HCT116 (cell line): ENCODE measurements around the gene SH2D2A. TPM values are rescaled to one million over a fixed set of nuclear protein-coding genes. Genes with fewer than 3 reads are reported as not detected.

Experiments used
- ATAC-seq: fragments of 200-7000 bp; cut with Tn5 transposase; 2 replicates; pipeline ENCODE4 v1.9.1; 2020; ENCODE audit warnings: mild to moderate bottlenecking, moderate library complexity
- BruUV-seq: library from RNA; stranded (reverse); fragments of 400-500 nt; replicated peaks from 2 replicates; lab custom pipeline; 2021; lab: Mats Ljungman, UMichigan
- CTCF ChIA-PET: fragments of 300-600 bp; sonication (Branson Sonifier 250); formaldehyde crosslinking; loops from one replicate; lab custom pipeline; 2021; ENCODE audit warnings: antibody characterized with exemption; lab: Charles Lee
- POLR2A ChIA-PET: fragments of 300-600, 350-600 bp; sonication (Branson Sonifier 250); formaldehyde crosslinking; loops from one replicate; lab custom pipeline; 2021; ENCODE audit warnings: antibody characterized with exemption; lab: Charles Lee
- RAD21 ChIA-PET, 2 experiments: fragments of 300-600 bp; sonication (Branson Sonifier 250); formaldehyde crosslinking; loops; one replicate each; lab custom pipeline; 2023; ENCODE audit warnings: low total read pairs in 2 of 2; ENCODE audit not compliant: uncharacterized antibody in 2 of 2, unreplicated experiment in 2 of 2, low non-redundant PET in 1 of 2; lab: Charles Lee
- DNase-seq: peaks from one replicate; pipeline ENCODE4 v3.0.0-alpha.2; 2010; ENCODE audit warnings: low read depth, low spot score
- H2AFZ ChIP-seq: fragments of 200-600 bp; shearing (Covaris generic), sonication (generic); 2 replicates; pipeline ENCODE4 v1.6.1; 2017; ENCODE audit warnings: low read depth, mixed run types, mixed read lengths, antibody characterized with exemption, low read length; ENCODE audit not compliant: poor library complexity, severe bottlenecking
- H3K27ac ChIP-seq: 2 replicates; pipeline ENCODE4 v1.5.1; 2012; ENCODE audit warnings: low read depth, low read length
- H3K27me3 ChIP-seq: fragments of 200-600 bp; sonication (generic); 2 replicates; pipeline ENCODE4 v1.6.1; 2016; ENCODE audit warnings: mixed run types, low read length, mixed read lengths; ENCODE audit not compliant: insufficient read depth
- H3K36me3 ChIP-seq, 2 experiments: fragments of 200-500 bp in 1 of 2; fragments of 200-600 bp in 1 of 2; sonication (Bioruptor generic) in 1 of 2; sonication (generic) in 1 of 2; 2 replicates each; pipeline versions ENCODE4 v1.5.1 to v1.6.1; 2014 to 2016; ENCODE audit warnings: low read length in 2 of 2, inconsistent platforms in 1 of 2, mixed read lengths in 1 of 2, mixed run types in 1 of 2; ENCODE audit not compliant: insufficient read depth in 2 of 2, control insufficient read depth in 1 of 2
- H3K4me1 ChIP-seq, 2 experiments: fragments of 200-600 bp in 1 of 2; sonication (generic) in 1 of 2; 2 replicates each; pipeline versions ENCODE4 v1.5.1 to v1.6.1; 2012 to 2017; ENCODE audit warnings: low read length in 2 of 2, inconsistent platforms in 1 of 2, mild to moderate bottlenecking in 1 of 2, mixed read lengths in 1 of 2, mixed run types in 1 of 2, moderate library complexity in 1 of 2; ENCODE audit not compliant: insufficient read depth in 2 of 2, control insufficient read depth in 1 of 2
- H3K4me2 ChIP-seq: fragments of 200-600 bp; sonication (generic); 2 replicates; pipeline ENCODE4 v1.6.1; 2017; ENCODE audit warnings: mixed run types, low read length, mixed read lengths
- H3K4me3 ChIP-seq, 2 experiments: fragments of 200-600 bp in 1 of 2; sonication (generic) in 1 of 2; replicated peaks in 1 of 2; 2 replicates each; pipeline ENCODE4 v1.5.1; 2011 to 2016; ENCODE audit warnings: low read length in 2 of 2, control low read depth in 1 of 2, low read depth in 1 of 2, mild to moderate bottlenecking in 1 of 2, mixed read lengths in 1 of 2, mixed run types in 1 of 2
- H3K79me2 ChIP-seq: fragments of 200-600 bp; sonication (generic); 2 replicates; pipeline ENCODE4 v1.6.1; 2017; ENCODE audit warnings: mild to moderate bottlenecking, mixed run types, low read length, moderate library complexity, mixed read lengths; ENCODE audit not compliant: insufficient read depth
- H3K9ac ChIP-seq: fragments of 200-600 bp; sonication (generic); 2 replicates; pipeline ENCODE4 v1.6.1; 2016; ENCODE audit warnings: low read length, mixed read lengths
- H3K9me2 ChIP-seq: fragments of 200-600 bp; sonication (generic), shearing (Covaris generic); 2 replicates; pipeline ENCODE4 v1.6.1; 2017; ENCODE audit warnings: mixed run types, mild to moderate bottlenecking, moderate library complexity; ENCODE audit not compliant: insufficient read depth
- H3K9me3 ChIP-seq, 2 experiments: fragments of 200-500 bp in 1 of 2; fragments of 200-600 bp in 1 of 2; sonication (Bioruptor generic) in 1 of 2; sonication (generic) in 1 of 2; 2 replicates each; pipeline ENCODE4 v1.6.1; 2014 to 2017; ENCODE audit warnings: low read length in 2 of 2, mixed read lengths in 2 of 2, inconsistent platforms in 1 of 2, low read depth in 1 of 2, mild to moderate bottlenecking in 1 of 2, mixed run types in 1 of 2, moderate library complexity in 1 of 2; ENCODE audit not compliant: control insufficient read depth in 1 of 2, insufficient read depth in 1 of 2
- H4K20me1 ChIP-seq: fragments of 200-600 bp; sonication (generic), shearing (Covaris generic); 2 replicates; pipeline ENCODE4 v1.6.1; 2017; ENCODE audit warnings: mixed run types, mild to moderate bottlenecking, moderate library complexity; ENCODE audit not compliant: insufficient read depth
- CBX3 ChIP-seq: IDR thresholded peaks from 2 replicates; pipeline ENCODE4 v1.6.1; 2012; ENCODE audit warnings: low read depth
- EGR1 ChIP-seq: IDR thresholded peaks from 2 replicates; pipeline ENCODE4 v1.6.1; 2012; ENCODE audit warnings: low read depth
- EZH2 ChIP-seq: fragments of 200-600 bp; sonication (generic); IDR thresholded peaks from 2 replicates; pipeline ENCODE4 v1.6.1; 2017; ENCODE audit warnings: antibody characterized with exemption, mixed run types
- EZH2phosphoT487 ChIP-seq: fragments of 200-600 bp; IDR thresholded peaks from 2 replicates; pipeline ENCODE4 v1.6.1; 2018; ENCODE audit warnings: antibody characterized with exemption, borderline replicate concordance
- FOSL1 ChIP-seq: IDR thresholded peaks from 2 replicates; pipeline ENCODE4 v1.6.1; 2012; ENCODE audit warnings: low read depth
- MAX ChIP-seq: IDR thresholded peaks from 2 replicates; pipeline ENCODE4 v1.6.1; 2012
- POLR2A ChIP-seq: IDR thresholded peaks from 2 replicates; pipeline ENCODE4 v1.7.0; 2011; ENCODE audit warnings: borderline replicate concordance; ENCODE audit not compliant: insufficient read depth, insufficient read length; ENCODE audit errors: extremely low read depth
- POLR2AphosphoS5 ChIP-seq: IDR thresholded peaks from 2 replicates; pipeline ENCODE4 v1.6.1; 2011; ENCODE audit warnings: mild to moderate bottlenecking, low read depth, low read length, moderate library complexity
- RAD21 ChIP-seq: IDR thresholded peaks from 2 replicates; pipeline ENCODE4 v1.6.1; 2012; ENCODE audit warnings: low read depth, mild to moderate bottlenecking
- SIN3A ChIP-seq: IDR thresholded peaks from 2 replicates; pipeline ENCODE4 v1.6.1; 2012; ENCODE audit warnings: low read depth
- TCF7L2 ChIP-seq: IDR thresholded peaks from 2 replicates; pipeline ENCODE4 v1.7.0; 2011; ENCODE audit warnings: borderline replicate concordance, inconsistent platforms; ENCODE audit not compliant: insufficient read depth, insufficient read length; ENCODE audit errors: extremely low read depth
- ZFX ChIP-seq: fragments of 450-650 bp; IDR thresholded peaks from 2 replicates; pipeline ENCODE4 v1.6.1; 2017
- intact Hi-C: fragments of 100-400 bp; cut with micrococcal nuclease; formaldehyde crosslinking; loops from 2 replicates; pipeline ENCODE4 v1.10.0; 2022
- total RNA-seq: library from RNA; stranded (reverse); gene quantifications from one replicate; pipeline ENCODE4 v1.2.1, GENCODE V29; 2021; ENCODE audit not compliant: unreplicated experiment
- TF ChIP-seq, protein P1 (sequence below): IDR thresholded peaks from 2 replicates; pipeline ENCODE4 v1.6.1; 2012
- TF ChIP-seq, protein P2 (sequence below): IDR thresholded peaks from 2 replicates; pipeline ENCODE4 v1.6.1; 2012; ENCODE audit warnings: low read depth
- TF ChIP-seq, protein P3 (sequence below): IDR thresholded peaks from 2 replicates; pipeline ENCODE4 v1.6.1; 2011; ENCODE audit warnings: mild to moderate bottlenecking, low read length, moderate library complexity; ENCODE audit not compliant: insufficient replicate concordance; ENCODE audit errors: extremely low read depth

Gene SH2D2A
- total RNA-seq, 1 experiment from 2014 or later: 4.8 TPM

GRCh38 chr1:156852418-156852874, 35.8 kb upstream of the SH2D2A start:
- H3K36me3 ChIP-seq: no peaks in the 10 kb centered on the region
- no TSS peak for BruUV-seq
- H3K27me3 ChIP-seq: no peaks in the 10 kb centered on the region
- H3K27ac ChIP-seq: no peak overlapping the region
- ChIA-PET POLR2A (no interaction called here), CTCF (interaction anchor here (1.3 kb wide), 1 partner anchor 14 kb away, joined by 4 read pairs; no protein-coding TSS in a partner anchor), RAD21 (no interaction called here)
- no peaks in the 10 kb centered on the region for H3K9me3 ChIP-seq
- no peak overlapping the region for H3K9ac ChIP-seq
- intact Hi-C loops: no loop called here
- ATAC-seq: 0 out of 2 replicates have a peak, but pooled peaks have one; percentile 26
- no peak overlapping the region for H2AFZ ChIP-seq
- no peak overlapping the region for H3K4me3 ChIP-seq
- H3K4me2 ChIP-seq: no peak overlapping the region
- no peaks in the 10 kb centered on the region for H3K9me2 ChIP-seq
- no peaks in the 10 kb centered on the region for H4K20me1 ChIP-seq
- H3K79me2 ChIP-seq: no peaks in the 10 kb centered on the region
- no peak for TF ChIP-seq POLR2A
- TF ChIP-seq EZH2: no peak
- TF ChIP-seq RAD21: no peak
- TF ChIP-seq TCF7L2: no peak
- TF ChIP-seq, protein P1, sequence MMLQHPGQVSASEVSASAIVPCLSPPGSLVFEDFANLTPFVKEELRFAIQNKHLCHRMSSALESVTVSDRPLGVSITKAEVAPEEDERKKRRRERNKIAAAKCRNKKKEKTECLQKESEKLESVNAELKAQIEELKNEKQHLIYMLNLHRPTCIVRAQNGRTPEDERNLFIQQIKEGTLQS: no peak
- no peak for TF ChIP-seq ZFX
- TF ChIP-seq, protein P2, sequence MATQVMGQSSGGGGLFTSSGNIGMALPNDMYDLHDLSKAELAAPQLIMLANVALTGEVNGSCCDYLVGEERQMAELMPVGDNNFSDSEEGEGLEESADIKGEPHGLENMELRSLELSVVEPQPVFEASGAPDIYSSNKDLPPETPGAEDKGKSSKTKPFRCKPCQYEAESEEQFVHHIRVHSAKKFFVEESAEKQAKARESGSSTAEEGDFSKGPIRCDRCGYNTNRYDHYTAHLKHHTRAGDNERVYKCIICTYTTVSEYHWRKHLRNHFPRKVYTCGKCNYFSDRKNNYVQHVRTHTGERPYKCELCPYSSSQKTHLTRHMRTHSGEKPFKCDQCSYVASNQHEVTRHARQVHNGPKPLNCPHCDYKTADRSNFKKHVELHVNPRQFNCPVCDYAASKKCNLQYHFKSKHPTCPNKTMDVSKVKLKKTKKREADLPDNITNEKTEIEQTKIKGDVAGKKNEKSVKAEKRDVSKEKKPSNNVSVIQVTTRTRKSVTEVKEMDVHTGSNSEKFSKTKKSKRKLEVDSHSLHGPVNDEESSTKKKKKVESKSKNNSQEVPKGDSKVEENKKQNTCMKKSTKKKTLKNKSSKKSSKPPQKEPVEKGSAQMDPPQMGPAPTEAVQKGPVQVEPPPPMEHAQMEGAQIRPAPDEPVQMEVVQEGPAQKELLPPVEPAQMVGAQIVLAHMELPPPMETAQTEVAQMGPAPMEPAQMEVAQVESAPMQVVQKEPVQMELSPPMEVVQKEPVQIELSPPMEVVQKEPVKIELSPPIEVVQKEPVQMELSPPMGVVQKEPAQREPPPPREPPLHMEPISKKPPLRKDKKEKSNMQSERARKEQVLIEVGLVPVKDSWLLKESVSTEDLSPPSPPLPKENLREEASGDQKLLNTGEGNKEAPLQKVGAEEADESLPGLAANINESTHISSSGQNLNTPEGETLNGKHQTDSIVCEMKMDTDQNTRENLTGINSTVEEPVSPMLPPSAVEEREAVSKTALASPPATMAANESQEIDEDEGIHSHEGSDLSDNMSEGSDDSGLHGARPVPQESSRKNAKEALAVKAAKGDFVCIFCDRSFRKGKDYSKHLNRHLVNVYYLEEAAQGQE: no peak
- TF ChIP-seq EZH2phosphoT487: no peak
- no peak for TF ChIP-seq FOSL1
- no peak for TF ChIP-seq SIN3A
- TF ChIP-seq EGR1: no peak
- no peak for TF ChIP-seq CBX3
- TF ChIP-seq, protein P3, sequence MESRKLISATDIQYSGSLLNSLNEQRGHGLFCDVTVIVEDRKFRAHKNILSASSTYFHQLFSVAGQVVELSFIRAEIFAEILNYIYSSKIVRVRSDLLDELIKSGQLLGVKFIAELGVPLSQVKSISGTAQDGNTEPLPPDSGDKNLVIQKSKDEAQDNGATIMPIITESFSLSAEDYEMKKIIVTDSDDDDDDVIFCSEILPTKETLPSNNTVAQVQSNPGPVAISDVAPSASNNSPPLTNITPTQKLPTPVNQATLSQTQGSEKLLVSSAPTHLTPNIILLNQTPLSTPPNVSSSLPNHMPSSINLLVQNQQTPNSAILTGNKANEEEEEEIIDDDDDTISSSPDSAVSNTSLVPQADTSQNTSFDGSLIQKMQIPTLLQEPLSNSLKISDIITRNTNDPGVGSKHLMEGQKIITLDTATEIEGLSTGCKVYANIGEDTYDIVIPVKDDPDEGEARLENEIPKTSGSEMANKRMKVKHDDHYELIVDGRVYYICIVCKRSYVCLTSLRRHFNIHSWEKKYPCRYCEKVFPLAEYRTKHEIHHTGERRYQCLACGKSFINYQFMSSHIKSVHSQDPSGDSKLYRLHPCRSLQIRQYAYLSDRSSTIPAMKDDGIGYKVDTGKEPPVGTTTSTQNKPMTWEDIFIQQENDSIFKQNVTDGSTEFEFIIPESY: no peak
- no peak for TF ChIP-seq POLR2AphosphoS5
- no peak for TF ChIP-seq MAX
- TF ChIP-seq, all 23 proteins: peak for 0
- no peaks in the 10 kb centered on the region; a peak in 2 of 4 replicates for H3K4me1 ChIP-seq
- DNase-seq: no peak
